IMR-90 (cell line): ENCODE measurements around the gene CEP104. TPM values are rescaled to one million over a fixed set of nuclear protein-coding genes. Genes with fewer than 3 reads are reported as not detected.

Experiments used
- ATAC-seq: fragments of 200-7000 bp; cut with Tn5 transposase; 2 replicates; pipeline ENCODE4 v1.9.1; 2020; ENCODE audit warnings: low read depth, mild to moderate bottlenecking, moderate library complexity
- BruUV-seq: library from RNA; stranded (reverse); fragments of 400-500 nt; replicated peaks from 2 replicates; lab custom pipeline; 2021; lab: Mats Ljungman, UMichigan
- CTCF ChIA-PET: fragments of 300-600 bp; formaldehyde crosslinking; extraction: SDS; loops from one replicate; lab custom pipeline; 2021; ENCODE audit warnings: antibody characterized with exemption; lab: Yijun Ruan, JAX
- POLR2A ChIA-PET: fragments of 300-600 bp; sonication (Branson Sonifier 250); formaldehyde crosslinking; loops from one replicate; lab custom pipeline; 2022; ENCODE audit warnings: antibody characterized with exemption; ENCODE audit not compliant: unreplicated experiment; lab: Charles Lee
- DNase-seq: peaks from one replicate; pipeline ENCODE4 v3.0.0; 2013
- H2AFZ ChIP-seq: replicated peaks from 2 replicates; pipeline ENCODE3; 2013; ENCODE audit warnings: low read length, mild to moderate bottlenecking; ENCODE audit not compliant: poor library complexity
- H2AK5ac ChIP-seq: 2 replicates; pipeline ENCODE4 v1.6.1; 2013; ENCODE audit warnings: low read depth, low read length, inconsistent platforms
- H2AK9ac ChIP-seq: replicated peaks from 2 replicates; pipeline ENCODE3; 2013; ENCODE audit warnings: mild to moderate bottlenecking, low read depth, low read length, moderate library complexity; ENCODE audit not compliant: poor library complexity
- H2BK120ac ChIP-seq: 2 replicates; pipeline ENCODE4 v1.6.1; 2013; ENCODE audit warnings: low read depth, low read length, inconsistent platforms
- H2BK15ac ChIP-seq: 3 replicates; pipeline ENCODE4 v1.6.1; 2013; ENCODE audit warnings: low read depth, low read length, inconsistent platforms
- H2BK20ac ChIP-seq: 2 replicates; pipeline ENCODE4 v1.6.1; 2013; ENCODE audit warnings: low read depth, mild to moderate bottlenecking, inconsistent platforms, low read length, moderate library complexity
- H2BK5ac ChIP-seq: 2 replicates; pipeline ENCODE4 v1.6.1; 2013; ENCODE audit warnings: mild to moderate bottlenecking, low read depth, low read length, inconsistent platforms; ENCODE audit not compliant: poor library complexity, severe bottlenecking
- H3K14ac ChIP-seq: replicated peaks from 2 replicates; pipeline ENCODE4 v1.6.1; 2013; ENCODE audit warnings: low read depth, low read length, inconsistent platforms
- H3K18ac ChIP-seq: 2 replicates; pipeline ENCODE4 v1.6.1; 2013; ENCODE audit warnings: low read depth, low read length, control low read depth
- H3K23ac ChIP-seq: 2 replicates; pipeline ENCODE4 v1.6.1; 2013; ENCODE audit warnings: low read depth, low read length, inconsistent platforms
- H3K27ac ChIP-seq: 2 replicates; pipeline ENCODE4 v1.5.1; 2013; ENCODE audit warnings: mild to moderate bottlenecking, control low read depth, low read length; ENCODE audit not compliant: insufficient read depth
- H3K27me3 ChIP-seq: 2 replicates; pipeline ENCODE4 v1.6.1; 2013; ENCODE audit warnings: low read length; ENCODE audit not compliant: control insufficient read depth, insufficient read depth
- H3K36me3 ChIP-seq: 2 replicates; pipeline ENCODE4 v1.6.1; 2013; ENCODE audit warnings: low read length, mixed read lengths; ENCODE audit not compliant: control insufficient read depth, insufficient read depth
- H3K4ac ChIP-seq: 2 replicates; pipeline ENCODE4 v1.6.1; 2013; ENCODE audit warnings: low read depth, low read length, inconsistent platforms
- H3K4me1 ChIP-seq: 2 replicates; pipeline ENCODE4 v1.6.1; 2013; ENCODE audit warnings: low read length, mixed read lengths; ENCODE audit not compliant: control insufficient read depth, insufficient read depth
- H3K4me2 ChIP-seq: 2 replicates; pipeline ENCODE4 v1.6.1; 2013; ENCODE audit warnings: low read depth, mild to moderate bottlenecking, control low read depth, low read length, moderate library complexity
- H3K4me3 ChIP-seq: 2 replicates; pipeline ENCODE4 v1.5.1; 2013; ENCODE audit warnings: low read depth, mild to moderate bottlenecking, control low read depth, low read length, moderate library complexity; ENCODE audit not compliant: insufficient read depth
- H3K56ac ChIP-seq: 2 replicates; pipeline ENCODE4 v1.6.1; 2013; ENCODE audit warnings: low read length, inconsistent platforms; ENCODE audit not compliant: insufficient read depth; ENCODE audit errors: extremely low read depth
- H3K79me1 ChIP-seq, 2 experiments: 2 replicates each; pipeline ENCODE4 v1.6.1; 2013; ENCODE audit warnings: low read length in 2 of 2, inconsistent platforms in 1 of 2, low read depth in 1 of 2
- H3K9ac ChIP-seq: 2 replicates; pipeline ENCODE4 v1.6.1; 2013; ENCODE audit warnings: low read depth, low read length, control low read depth
- H3K9me1 ChIP-seq: 2 replicates; pipeline ENCODE4 v1.6.1; 2013; ENCODE audit warnings: low read length, inconsistent platforms; ENCODE audit not compliant: insufficient read depth
- H3K9me3 ChIP-seq: 2 replicates; pipeline ENCODE4 v1.6.1; 2013; ENCODE audit warnings: low read length; ENCODE audit not compliant: control insufficient read depth, insufficient read depth
- H4K20me1 ChIP-seq: 2 replicates; pipeline ENCODE4 v1.6.1; 2013; ENCODE audit warnings: low read length, inconsistent platforms; ENCODE audit not compliant: insufficient read depth
- H4K5ac ChIP-seq: 2 replicates; pipeline ENCODE4 v1.6.1; 2013; ENCODE audit warnings: mild to moderate bottlenecking, low read depth, low read length, control low read depth
- H4K8ac ChIP-seq, 2 experiments: 2 replicates each; pipeline ENCODE4 v1.6.1; 2013; ENCODE audit warnings: low read depth in 2 of 2, low read length in 2 of 2, control low read depth in 1 of 2, inconsistent platforms in 1 of 2
- H4K91ac ChIP-seq: 2 replicates; pipeline ENCODE4 v1.6.1; 2013; ENCODE audit warnings: low read depth, low read length, inconsistent platforms; ENCODE audit not compliant: insufficient read depth
- CHD1 ChIP-seq: IDR thresholded peaks from 2 replicates; pipeline ENCODE4 v1.6.1; 2012; ENCODE audit warnings: low read depth, low read length, improper control_type of control experiment
- FOS ChIP-seq: fragments of 150-350 bp; IDR thresholded peaks from 2 replicates; pipeline ENCODE4 v1.6.1; 2016; ENCODE audit warnings: low read depth, low read length
- MAFK ChIP-seq: IDR thresholded peaks from 2 replicates; pipeline ENCODE4 v1.6.1; 2012; ENCODE audit warnings: low read depth, low read length, improper control_type of control experiment
- MAZ ChIP-seq: IDR thresholded peaks from 2 replicates; pipeline ENCODE4 v1.6.1; 2012; ENCODE audit warnings: low read depth, mild to moderate bottlenecking, low read length, improper control_type of control experiment, moderate library complexity, borderline replicate concordance
- MXI1 ChIP-seq: IDR thresholded peaks from 2 replicates; pipeline ENCODE4 v1.6.1; 2012; ENCODE audit warnings: low read depth, mild to moderate bottlenecking, low read length, moderate library complexity, borderline replicate concordance
- NFE2L2 ChIP-seq: fragments of 150-350 bp; IDR thresholded peaks from 2 replicates; pipeline ENCODE4 v1.6.1; 2016; ENCODE audit warnings: low read depth, mild to moderate bottlenecking, low read length
- RAD21 ChIP-seq: IDR thresholded peaks from 2 replicates; pipeline ENCODE4 v1.6.1; 2012; ENCODE audit warnings: low read length, improper control_type of control experiment
- USF2 ChIP-seq: fragments of 150-350 bp; IDR thresholded peaks from 2 replicates; pipeline ENCODE4 v1.6.1; 2017; ENCODE audit warnings: mild to moderate bottlenecking, antibody characterized with exemption, low read length, low read depth
- WGBS, 2 experiments: methylation state at CpG; one replicate each; pipeline versions ENCODE4 v1.1.5 to v1.1.7; 2013; ENCODE audit warnings: missing lambda C conversion rate in 2 of 2; ENCODE audit not compliant: insufficient read length in 1 of 2; ENCODE audit errors: extremely low coverage in 2 of 2; 5-methylcytosine and 5-hydroxymethylcytosine counted together
- dilution Hi-C: fragments of 300-500 bp; cut with HindIII; formaldehyde crosslinking; loops from one replicate; pipeline ENCODE4 v1.14.3; 2018; ENCODE audit warnings: low sequenced_read_pairs; ENCODE audit not compliant: unreplicated experiment
- in situ Hi-C: fragments of 300-500 bp; cut with MboI; formaldehyde crosslinking; loops from 3 replicates; pipeline ENCODE4 v1.14.3; 2019; ENCODE audit warnings: low sequenced_read_pairs, inconsistent platforms, mixed read lengths
- intact Hi-C: fragments of 100-400 bp; cut with micrococcal nuclease; formaldehyde crosslinking; loops from 2 replicates; pipeline ENCODE4 v1.10.0; 2022
- polyA plus RNA-seq, 3 experiments: library from polyadenylated mRNA; depleted of rRNA; stranded (reverse); fragments of >200 nt; gene quantifications; 2 replicates each; pipeline ENCODE4 v1.2.3, GENCODE V29; 2012; ENCODE audit warnings: low replicate concordance in 1 of 3
- total RNA-seq: library from RNA; depleted of rRNA; stranded (reverse); fragments of >200 nt; gene quantifications from 2 replicates; pipeline ENCODE4 v1.2.3, GENCODE V29; 2012

CEP104 gene
- total and polyA plus RNA-seq, 2 of the 4 experiments (the other 2 are of a cell fraction), result 14.3 to 17.5 TPM

GRCh38 chr1:3896396-3897000 is 39.5 kb upstream of the CEP104 start (continued):
- TF ChIP-seq MAZ, result no peak

GRCh38 chr1:3895951-3896325 is 38.9 kb upstream of the CEP104 start:
- H3K23ac ChIP-seq, result peak overlapping the region; percentile 41; the same call in 1 of the 2 replicates
- H3K4me3 ChIP-seq, result no peak overlapping the region
- H3K18ac ChIP-seq, result peak overlapping the region; percentile 66
- H2BK120ac ChIP-seq, result peak overlapping the region; percentile 62
- peak overlapping the region; percentile 66 for H3K4ac ChIP-seq
- in situ Hi-C loops, result no loop called here
- intact Hi-C loops, result no loop called here
- H3K9me3 ChIP-seq, result no peaks in the 10 kb centered on the region
- H4K8ac ChIP-seq, result peak overlapping the region; percentile 44 to 49; a peak in 3 of 4 replicates
- peak overlapping the region; percentile 40 for H2BK5ac ChIP-seq
- ATAC-seq (no peak), DNase-seq (no peak)
- H2AFZ ChIP-seq, result no peak overlapping the region
- WGBS, 2 experiments, result no CpG with 5 or more reads among the region's 4 CpGs
- peak overlapping the region; percentile 39; the same call in 1 of the 2 replicates for H2BK20ac ChIP-seq
- peak overlapping the region; percentile 11; the same call in 1 of the 2 replicates for H3K9ac ChIP-seq
- peaks cover 22% of the 10 kb centered on the region for H4K20me1 ChIP-seq
- H2AK5ac ChIP-seq, result peak overlapping the region; percentile 68
- peak overlapping the region; percentile 50 for H3K4me2 ChIP-seq
- H4K91ac ChIP-seq, result peak overlapping the region; percentile 78
- TF ChIP-seq USF2 (no peak), MAFK (no peak), NFE2L2 (no peak), CHD1 (no peak), MXI1 (no peak), RAD21 (no peak), FOS (no peak)
- dilution Hi-C loops, result no loop called here
- peak overlapping the region; percentile 19; the same call in 1 of the 2 replicates for H3K14ac ChIP-seq
- CTCF ChIA-PET, result interaction anchor here (1.0 kb wide), 1 partner anchor 12 kb away, joined by 3 read pairs; no protein-coding TSS in a partner anchor
- H3K56ac ChIP-seq, result peak overlapping the region; percentile 22; the same call in 1 of the 2 replicates
- POLR2A ChIA-PET, result no interaction called here
- H3K4me1 ChIP-seq, result peaks cover 14% of the 10 kb centered on the region
- H4K5ac ChIP-seq, result peak overlapping the region; percentile 80
- no peaks in the 10 kb centered on the region for H3K27me3 ChIP-seq
- H3K9me1 ChIP-seq, result peaks cover 9% of the 10 kb centered on the region; the same call in 1 of the 2 replicates
- peak overlapping the region; percentile 22 for H2AK9ac ChIP-seq
- peaks cover 11% of the 10 kb centered on the region for H3K36me3 ChIP-seq
- H3K79me1 ChIP-seq, result peaks cover 10 to 40% of the 10 kb centered on the region in 2 experiments
- BruUV-seq, result no TSS peak
- peak overlapping the region; percentile 41 for H3K27ac ChIP-seq
- H2BK15ac ChIP-seq, result no peak overlapping the region
